IMR-90 (cell line): Measurements from ENCODE around the gene MYO3B. TPM values are rescaled to one million over a fixed set of nuclear protein-coding genes. Genes with fewer than 3 reads are reported as not detected.

Source experiments
- ATAC-seq: fragments of 200-7000 bp; cut with Tn5 transposase; 2 replicates; pipeline ENCODE4 v1.9.1; 2020; ENCODE audit warnings: low read depth, mild to moderate bottlenecking, moderate library complexity
- BruUV-seq: library from RNA; stranded (reverse); fragments of 400-500 nt; replicated peaks from 2 replicates; lab custom pipeline; 2021; lab: Mats Ljungman, UMichigan
- CTCF ChIA-PET: fragments of 300-600 bp; formaldehyde crosslinking; extraction: SDS; loops from one replicate; lab custom pipeline; 2021; ENCODE audit warnings: antibody characterized with exemption; lab: Yijun Ruan, JAX
- POLR2A ChIA-PET: fragments of 300-600 bp; sonication (Branson Sonifier 250); formaldehyde crosslinking; loops from one replicate; lab custom pipeline; 2022; ENCODE audit warnings: antibody characterized with exemption; ENCODE audit not compliant: unreplicated experiment; lab: Charles Lee
- DNase-seq: peaks from one replicate; pipeline ENCODE4 v3.0.0; 2013
- H2AFZ ChIP-seq: replicated peaks from 2 replicates; pipeline ENCODE3; 2013; ENCODE audit warnings: low read length, mild to moderate bottlenecking; ENCODE audit not compliant: poor library complexity
- H2AK5ac ChIP-seq: 2 replicates; pipeline ENCODE4 v1.6.1; 2013; ENCODE audit warnings: low read depth, low read length, inconsistent platforms
- H2AK9ac ChIP-seq: replicated peaks from 2 replicates; pipeline ENCODE3; 2013; ENCODE audit warnings: mild to moderate bottlenecking, low read depth, low read length, moderate library complexity; ENCODE audit not compliant: poor library complexity
- H2BK120ac ChIP-seq: 2 replicates; pipeline ENCODE4 v1.6.1; 2013; ENCODE audit warnings: low read depth, low read length, inconsistent platforms
- H2BK15ac ChIP-seq: 3 replicates; pipeline ENCODE4 v1.6.1; 2013; ENCODE audit warnings: low read depth, low read length, inconsistent platforms
- H2BK20ac ChIP-seq: 2 replicates; pipeline ENCODE4 v1.6.1; 2013; ENCODE audit warnings: low read depth, mild to moderate bottlenecking, inconsistent platforms, low read length, moderate library complexity
- H2BK5ac ChIP-seq: 2 replicates; pipeline ENCODE4 v1.6.1; 2013; ENCODE audit warnings: mild to moderate bottlenecking, low read depth, low read length, inconsistent platforms; ENCODE audit not compliant: poor library complexity, severe bottlenecking
- H3K14ac ChIP-seq: replicated peaks from 2 replicates; pipeline ENCODE4 v1.6.1; 2013; ENCODE audit warnings: low read depth, low read length, inconsistent platforms
- H3K18ac ChIP-seq: 2 replicates; pipeline ENCODE4 v1.6.1; 2013; ENCODE audit warnings: low read depth, low read length, control low read depth
- H3K23ac ChIP-seq: 2 replicates; pipeline ENCODE4 v1.6.1; 2013; ENCODE audit warnings: low read depth, low read length, inconsistent platforms
- H3K27ac ChIP-seq: 2 replicates; pipeline ENCODE4 v1.5.1; 2013; ENCODE audit warnings: mild to moderate bottlenecking, control low read depth, low read length; ENCODE audit not compliant: insufficient read depth
- H3K27me3 ChIP-seq: 2 replicates; pipeline ENCODE4 v1.6.1; 2013; ENCODE audit warnings: low read length; ENCODE audit not compliant: control insufficient read depth, insufficient read depth
- H3K36me3 ChIP-seq: 2 replicates; pipeline ENCODE4 v1.6.1; 2013; ENCODE audit warnings: low read length, mixed read lengths; ENCODE audit not compliant: control insufficient read depth, insufficient read depth
- H3K4ac ChIP-seq: 2 replicates; pipeline ENCODE4 v1.6.1; 2013; ENCODE audit warnings: low read depth, low read length, inconsistent platforms
- H3K4me1 ChIP-seq: 2 replicates; pipeline ENCODE4 v1.6.1; 2013; ENCODE audit warnings: low read length, mixed read lengths; ENCODE audit not compliant: control insufficient read depth, insufficient read depth
- H3K4me2 ChIP-seq: 2 replicates; pipeline ENCODE4 v1.6.1; 2013; ENCODE audit warnings: low read depth, mild to moderate bottlenecking, control low read depth, low read length, moderate library complexity
- H3K4me3 ChIP-seq: 2 replicates; pipeline ENCODE4 v1.5.1; 2013; ENCODE audit warnings: low read depth, mild to moderate bottlenecking, control low read depth, low read length, moderate library complexity; ENCODE audit not compliant: insufficient read depth
- H3K56ac ChIP-seq: 2 replicates; pipeline ENCODE4 v1.6.1; 2013; ENCODE audit warnings: low read length, inconsistent platforms; ENCODE audit not compliant: insufficient read depth; ENCODE audit errors: extremely low read depth
- H3K79me1 ChIP-seq, 2 experiments: 2 replicates each; pipeline ENCODE4 v1.6.1; 2013; ENCODE audit warnings: low read length in 2 of 2, inconsistent platforms in 1 of 2, low read depth in 1 of 2
- H3K9ac ChIP-seq: 2 replicates; pipeline ENCODE4 v1.6.1; 2013; ENCODE audit warnings: low read depth, low read length, control low read depth
- H3K9me1 ChIP-seq: 2 replicates; pipeline ENCODE4 v1.6.1; 2013; ENCODE audit warnings: low read length, inconsistent platforms; ENCODE audit not compliant: insufficient read depth
- H3K9me3 ChIP-seq: 2 replicates; pipeline ENCODE4 v1.6.1; 2013; ENCODE audit warnings: low read length; ENCODE audit not compliant: control insufficient read depth, insufficient read depth
- H4K20me1 ChIP-seq: 2 replicates; pipeline ENCODE4 v1.6.1; 2013; ENCODE audit warnings: low read length, inconsistent platforms; ENCODE audit not compliant: insufficient read depth
- H4K5ac ChIP-seq: 2 replicates; pipeline ENCODE4 v1.6.1; 2013; ENCODE audit warnings: mild to moderate bottlenecking, low read depth, low read length, control low read depth
- H4K8ac ChIP-seq, 2 experiments: 2 replicates each; pipeline ENCODE4 v1.6.1; 2013; ENCODE audit warnings: low read depth in 2 of 2, low read length in 2 of 2, control low read depth in 1 of 2, inconsistent platforms in 1 of 2
- H4K91ac ChIP-seq: 2 replicates; pipeline ENCODE4 v1.6.1; 2013; ENCODE audit warnings: low read depth, low read length, inconsistent platforms; ENCODE audit not compliant: insufficient read depth
- BHLHE40 ChIP-seq: fragments of 150-350 bp; IDR thresholded peaks from 2 replicates; pipeline ENCODE4 v1.6.1; 2016; ENCODE audit warnings: mild to moderate bottlenecking, low read depth, low read length
- CHD1 ChIP-seq: IDR thresholded peaks from 2 replicates; pipeline ENCODE4 v1.6.1; 2012; ENCODE audit warnings: low read depth, low read length, improper control_type of control experiment
- ELK1 ChIP-seq: fragments of 150-350 bp; IDR thresholded peaks from 2 replicates; pipeline ENCODE4 v1.6.1; 2016; ENCODE audit warnings: low read depth, mild to moderate bottlenecking, low read length, moderate library complexity, borderline replicate concordance
- FOS ChIP-seq: fragments of 150-350 bp; IDR thresholded peaks from 2 replicates; pipeline ENCODE4 v1.6.1; 2016; ENCODE audit warnings: low read depth, low read length
- MAFK ChIP-seq: IDR thresholded peaks from 2 replicates; pipeline ENCODE4 v1.6.1; 2012; ENCODE audit warnings: low read depth, low read length, improper control_type of control experiment
- MAZ ChIP-seq: IDR thresholded peaks from 2 replicates; pipeline ENCODE4 v1.6.1; 2012; ENCODE audit warnings: low read depth, mild to moderate bottlenecking, low read length, improper control_type of control experiment, moderate library complexity, borderline replicate concordance
- MXI1 ChIP-seq: IDR thresholded peaks from 2 replicates; pipeline ENCODE4 v1.6.1; 2012; ENCODE audit warnings: low read depth, mild to moderate bottlenecking, low read length, moderate library complexity, borderline replicate concordance
- RAD21 ChIP-seq: IDR thresholded peaks from 2 replicates; pipeline ENCODE4 v1.6.1; 2012; ENCODE audit warnings: low read length, improper control_type of control experiment
- RCOR1 ChIP-seq: IDR thresholded peaks from 2 replicates; pipeline ENCODE4 v1.6.1; 2012; ENCODE audit warnings: mild to moderate bottlenecking, low read length, improper control_type of control experiment; ENCODE audit not compliant: insufficient replicate concordance
- SMC3 ChIP-seq: fragments of 150-350 bp; IDR thresholded peaks from 2 replicates; pipeline ENCODE4 v1.6.1; 2016; ENCODE audit warnings: low read depth, mild to moderate bottlenecking, antibody characterized with exemption, low read length, moderate library complexity
- USF2 ChIP-seq: fragments of 150-350 bp; IDR thresholded peaks from 2 replicates; pipeline ENCODE4 v1.6.1; 2017; ENCODE audit warnings: mild to moderate bottlenecking, antibody characterized with exemption, low read length, low read depth
- whole genome bisulfite sequencing, 2 experiments: methylation state at CpG; one replicate each; pipeline versions ENCODE4 v1.1.5 to v1.1.7; 2013; ENCODE audit warnings: missing lambda C conversion rate in 2 of 2; ENCODE audit not compliant: insufficient read length in 1 of 2; ENCODE audit errors: extremely low coverage in 2 of 2; 5-methylcytosine and 5-hydroxymethylcytosine counted together
- dilution Hi-C: fragments of 300-500 bp; cut with HindIII; formaldehyde crosslinking; loops from one replicate; pipeline ENCODE4 v1.14.3; 2018; ENCODE audit warnings: low sequenced_read_pairs; ENCODE audit not compliant: unreplicated experiment
- in situ Hi-C: fragments of 300-500 bp; cut with MboI; formaldehyde crosslinking; loops from 3 replicates; pipeline ENCODE4 v1.14.3; 2019; ENCODE audit warnings: low sequenced_read_pairs, inconsistent platforms, mixed read lengths
- intact Hi-C: fragments of 100-400 bp; cut with micrococcal nuclease; formaldehyde crosslinking; loops from 2 replicates; pipeline ENCODE4 v1.10.0; 2022
- polyA plus RNA-seq, 3 experiments: library from polyadenylated mRNA; depleted of rRNA; stranded (reverse); fragments of >200 nt; gene quantifications; 2 replicates each; pipeline ENCODE4 v1.2.3, GENCODE V29; 2012; ENCODE audit warnings: low replicate concordance in 1 of 3
- total RNA-seq: library from RNA; depleted of rRNA; stranded (reverse); fragments of >200 nt; gene quantifications from 2 replicates; pipeline ENCODE4 v1.2.3, GENCODE V29; 2012

The MYO3B gene
- total and polyA plus RNA-seq, 2 of the 4 experiments (the other 2 are of a cell fraction): 0.02 TPM; not detected in 1

- in situ Hi-C loops (no loop called here), dilution Hi-C loops (no loop called here), intact Hi-C loops (no loop called here)
- Histone ChIP-seq H3K4me1 (no peaks in the 10 kb centered on the region), H3K23ac (no peak overlapping the region), H2AFZ (no peak overlapping the region), H3K79me1 (no peaks in the 10 kb centered on the region), H2BK15ac (no peak overlapping the region), H3K4me3 (no peak overlapping the region), H3K4me2 (no peak overlapping the region), H2AK9ac (no peak overlapping the region), H4K91ac (no peak overlapping the region), H2AK5ac (no peak overlapping the region), H4K5ac (no peak overlapping the region), H3K9ac (no peak overlapping the region), H3K9me3 (no peaks in the 10 kb centered on the region), H3K9me1 (no peaks in the 10 kb centered on the region), H2BK5ac (no peak overlapping the region), H4K20me1 (no peaks in the 10 kb centered on the region), H3K27ac (no peak overlapping the region), H2BK20ac (no peak overlapping the region), H3K18ac (no peak overlapping the region), H3K27me3 (no peaks in the 10 kb centered on the region), H3K4ac (no peak overlapping the region), H3K36me3 (no peaks in the 10 kb centered on the region), H2BK120ac (no peak overlapping the region), H3K56ac (no peak overlapping the region), H4K8ac (no peak overlapping the region), H3K14ac (no peak overlapping the region)
- BruUV-seq: no TSS peak
- CTCF ChIA-PET: no interaction called here
- POLR2A ChIA-PET: no interaction called here
- ATAC-seq: no peak
- TF ChIP-seq FOS: no peak
- TF ChIP-seq MAZ: no peak
- no peak for TF ChIP-seq RAD21
- TF ChIP-seq USF2: no peak
- TF ChIP-seq BHLHE40: no peak
- TF ChIP-seq ELK1: no peak
- TF ChIP-seq MXI1: no peak
- no peak for TF ChIP-seq SMC3
- TF ChIP-seq CHD1: no peak
- TF ChIP-seq RCOR1: no peak
- no peak for TF ChIP-seq MAFK
- no CpG with 5 or more reads among the region's 5 CpGs for WGBS, 2 experiments
- DNase-seq: no peak
Measured at GRCh38 chr2:170689481-170689880, 511.5 kb downstream of the MYO3B start.
